ENCODE measurements around the gene C10orf95.

DNA sequence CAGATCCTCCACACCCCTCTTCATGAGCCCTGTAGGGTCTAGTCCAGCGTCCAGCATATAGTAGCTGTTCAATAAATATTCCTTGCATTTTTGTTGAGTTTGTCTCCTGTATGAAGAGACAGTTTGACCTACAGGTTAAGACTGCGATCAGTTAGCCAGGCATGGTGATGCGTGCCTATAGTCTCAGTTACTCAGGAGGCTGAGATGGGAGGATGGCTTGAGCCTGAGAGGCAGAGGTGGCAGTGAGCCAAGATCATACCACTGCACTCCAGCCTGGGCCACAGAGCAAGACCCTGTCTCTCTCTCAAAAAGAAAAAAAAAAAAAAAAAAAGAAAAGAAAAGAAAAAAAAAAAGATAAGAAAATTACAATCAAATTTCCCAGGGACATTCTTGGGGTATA lies 13.8 kb downstream of the C10orf95 start:
- TF ChIP-seq, protein P1, sequence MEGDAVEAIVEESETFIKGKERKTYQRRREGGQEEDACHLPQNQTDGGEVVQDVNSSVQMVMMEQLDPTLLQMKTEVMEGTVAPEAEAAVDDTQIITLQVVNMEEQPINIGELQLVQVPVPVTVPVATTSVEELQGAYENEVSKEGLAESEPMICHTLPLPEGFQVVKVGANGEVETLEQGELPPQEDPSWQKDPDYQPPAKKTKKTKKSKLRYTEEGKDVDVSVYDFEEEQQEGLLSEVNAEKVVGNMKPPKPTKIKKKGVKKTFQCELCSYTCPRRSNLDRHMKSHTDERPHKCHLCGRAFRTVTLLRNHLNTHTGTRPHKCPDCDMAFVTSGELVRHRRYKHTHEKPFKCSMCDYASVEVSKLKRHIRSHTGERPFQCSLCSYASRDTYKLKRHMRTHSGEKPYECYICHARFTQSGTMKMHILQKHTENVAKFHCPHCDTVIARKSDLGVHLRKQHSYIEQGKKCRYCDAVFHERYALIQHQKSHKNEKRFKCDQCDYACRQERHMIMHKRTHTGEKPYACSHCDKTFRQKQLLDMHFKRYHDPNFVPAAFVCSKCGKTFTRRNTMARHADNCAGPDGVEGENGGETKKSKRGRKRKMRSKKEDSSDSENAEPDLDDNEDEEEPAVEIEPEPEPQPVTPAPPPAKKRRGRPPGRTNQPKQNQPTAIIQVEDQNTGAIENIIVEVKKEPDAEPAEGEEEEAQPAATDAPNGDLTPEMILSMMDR (IDR thresholded peaks at IDR 0.05 in 2 of 3, conservative IDR thresholded peaks at IDR 0.05 in 1 of 3; ENCODE audit: control insufficient read depth in 2 of 3, extremely low read depth in 1 of 3, insufficient read depth in 1 of 3, low read depth in 3 of 3, low read length in 3 of 3), result no peak
- TF ChIP-seq CHD1 (IDR thresholded peaks at IDR 0.05; ENCODE audit: low read depth, low read length) (no peak), TCF3 (IDR thresholded peaks at IDR 0.05; ENCODE audit: borderline replicate concordance, insufficient read depth, low read depth, low read length) (no peak), POLR2A (IDR thresholded peaks at IDR 0.05; ENCODE audit: low read depth, low read length) (no peak), SP1 (IDR thresholded peaks at IDR 0.05; ENCODE audit: low read depth, low read length) (no peak), SMC3 (IDR thresholded peaks at IDR 0.05; ENCODE audit: borderline replicate concordance, low read length) (no peak), POLR2AphosphoS5 (IDR thresholded peaks at IDR 0.05; ENCODE audit: low read length) (no peak)
- TF ChIP-seq, protein P2, sequence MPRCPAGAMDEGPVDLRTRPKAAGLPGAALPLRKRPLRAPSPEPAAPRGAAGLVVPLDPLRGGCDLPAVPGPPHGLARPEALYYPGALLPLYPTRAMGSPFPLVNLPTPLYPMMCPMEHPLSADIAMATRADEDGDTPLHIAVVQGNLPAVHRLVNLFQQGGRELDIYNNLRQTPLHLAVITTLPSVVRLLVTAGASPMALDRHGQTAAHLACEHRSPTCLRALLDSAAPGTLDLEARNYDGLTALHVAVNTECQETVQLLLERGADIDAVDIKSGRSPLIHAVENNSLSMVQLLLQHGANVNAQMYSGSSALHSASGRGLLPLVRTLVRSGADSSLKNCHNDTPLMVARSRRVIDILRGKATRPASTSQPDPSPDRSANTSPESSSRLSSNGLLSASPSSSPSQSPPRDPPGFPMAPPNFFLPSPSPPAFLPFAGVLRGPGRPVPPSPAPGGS (IDR thresholded peaks at IDR 0.05; ENCODE audit: borderline replicate concordance, insufficient read depth, low read depth, low read length, poor library complexity, severe bottlenecking), result no peak
- TF ChIP-seq, protein P3, sequence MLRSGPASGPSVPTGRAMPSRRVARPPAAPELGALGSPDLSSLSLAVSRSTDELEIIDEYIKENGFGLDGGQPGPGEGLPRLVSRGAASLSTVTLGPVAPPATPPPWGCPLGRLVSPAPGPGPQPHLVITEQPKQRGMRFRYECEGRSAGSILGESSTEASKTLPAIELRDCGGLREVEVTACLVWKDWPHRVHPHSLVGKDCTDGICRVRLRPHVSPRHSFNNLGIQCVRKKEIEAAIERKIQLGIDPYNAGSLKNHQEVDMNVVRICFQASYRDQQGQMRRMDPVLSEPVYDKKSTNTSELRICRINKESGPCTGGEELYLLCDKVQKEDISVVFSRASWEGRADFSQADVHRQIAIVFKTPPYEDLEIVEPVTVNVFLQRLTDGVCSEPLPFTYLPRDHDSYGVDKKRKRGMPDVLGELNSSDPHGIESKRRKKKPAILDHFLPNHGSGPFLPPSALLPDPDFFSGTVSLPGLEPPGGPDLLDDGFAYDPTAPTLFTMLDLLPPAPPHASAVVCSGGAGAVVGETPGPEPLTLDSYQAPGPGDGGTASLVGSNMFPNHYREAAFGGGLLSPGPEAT (IDR thresholded peaks at IDR 0.05; ENCODE audit: low read depth), result no peak
- TF ChIP-seq, protein P4, sequence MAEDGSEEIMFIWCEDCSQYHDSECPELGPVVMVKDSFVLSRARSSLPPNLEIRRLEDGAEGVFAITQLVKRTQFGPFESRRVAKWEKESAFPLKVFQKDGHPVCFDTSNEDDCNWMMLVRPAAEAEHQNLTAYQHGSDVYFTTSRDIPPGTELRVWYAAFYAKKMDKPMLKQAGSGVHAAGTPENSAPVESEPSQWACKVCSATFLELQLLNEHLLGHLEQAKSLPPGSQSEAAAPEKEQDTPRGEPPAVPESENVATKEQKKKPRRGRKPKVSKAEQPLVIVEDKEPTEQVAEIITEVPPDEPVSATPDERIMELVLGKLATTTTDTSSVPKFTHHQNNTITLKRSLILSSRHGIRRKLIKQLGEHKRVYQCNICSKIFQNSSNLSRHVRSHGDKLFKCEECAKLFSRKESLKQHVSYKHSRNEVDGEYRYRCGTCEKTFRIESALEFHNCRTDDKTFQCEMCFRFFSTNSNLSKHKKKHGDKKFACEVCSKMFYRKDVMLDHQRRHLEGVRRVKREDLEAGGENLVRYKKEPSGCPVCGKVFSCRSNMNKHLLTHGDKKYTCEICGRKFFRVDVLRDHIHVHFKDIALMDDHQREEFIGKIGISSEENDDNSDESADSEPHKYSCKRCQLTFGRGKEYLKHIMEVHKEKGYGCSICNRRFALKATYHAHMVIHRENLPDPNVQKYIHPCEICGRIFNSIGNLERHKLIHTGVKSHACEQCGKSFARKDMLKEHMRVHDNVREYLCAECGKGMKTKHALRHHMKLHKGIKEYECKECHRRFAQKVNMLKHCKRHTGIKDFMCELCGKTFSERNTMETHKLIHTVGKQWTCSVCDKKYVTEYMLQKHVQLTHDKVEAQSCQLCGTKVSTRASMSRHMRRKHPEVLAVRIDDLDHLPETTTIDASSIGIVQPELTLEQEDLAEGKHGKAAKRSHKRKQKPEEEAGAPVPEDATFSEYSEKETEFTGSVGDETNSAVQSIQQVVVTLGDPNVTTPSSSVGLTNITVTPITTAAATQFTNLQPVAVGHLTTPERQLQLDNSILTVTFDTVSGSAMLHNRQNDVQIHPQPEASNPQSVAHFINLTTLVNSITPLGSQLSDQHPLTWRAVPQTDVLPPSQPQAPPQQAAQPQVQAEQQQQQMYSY (CRISPR knock-in tag; IDR thresholded peaks at IDR 0.05), result no peak
- TF ChIP-seq, protein P5, sequence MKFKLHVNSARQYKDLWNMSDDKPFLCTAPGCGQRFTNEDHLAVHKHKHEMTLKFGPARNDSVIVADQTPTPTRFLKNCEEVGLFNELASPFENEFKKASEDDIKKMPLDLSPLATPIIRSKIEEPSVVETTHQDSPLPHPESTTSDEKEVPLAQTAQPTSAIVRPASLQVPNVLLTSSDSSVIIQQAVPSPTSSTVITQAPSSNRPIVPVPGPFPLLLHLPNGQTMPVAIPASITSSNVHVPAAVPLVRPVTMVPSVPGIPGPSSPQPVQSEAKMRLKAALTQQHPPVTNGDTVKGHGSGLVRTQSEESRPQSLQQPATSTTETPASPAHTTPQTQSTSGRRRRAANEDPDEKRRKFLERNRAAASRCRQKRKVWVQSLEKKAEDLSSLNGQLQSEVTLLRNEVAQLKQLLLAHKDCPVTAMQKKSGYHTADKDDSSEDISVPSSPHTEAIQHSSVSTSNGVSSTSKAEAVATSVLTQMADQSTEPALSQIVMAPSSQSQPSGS (IDR thresholded peaks at IDR 0.05; ENCODE audit: low read length), result no peak
